Fibroblast of villous mesenchyme (primary cell): ENCODE data around the gene CACNA1E. TPM values are rescaled to one million over a fixed set of nuclear protein-coding genes. Genes with fewer than 3 reads are reported as not detected.

Source experiments
- DNase-seq: peaks from one replicate; pipeline ENCODE4 v3.0.0-alpha.2; 2010; ENCODE audit warnings: low read depth
- H3K4me3 ChIP-seq: 2 replicates; pipeline ENCODE4 v1.5.1; 2011; ENCODE audit warnings: low read depth, mild to moderate bottlenecking, low read length
- total RNA-seq: library from RNA; depleted of rRNA; stranded (reverse); fragments of >200 nt; gene quantifications from 2 replicates; pipeline ENCODE4 v1.2.3, GENCODE V29; 2012
- TF ChIP-seq, protein P1 (sequence below): IDR thresholded peaks from 2 replicates; pipeline ENCODE4 v1.5.1; 2012; ENCODE audit warnings: low read depth, mild to moderate bottlenecking, low read length; ENCODE audit not compliant: insufficient read depth

CACNA1E gene
- total RNA-seq, 1 donor, result not detected

- no peak overlapping the region for H3K4me3 ChIP-seq
- TF ChIP-seq, protein P1, sequence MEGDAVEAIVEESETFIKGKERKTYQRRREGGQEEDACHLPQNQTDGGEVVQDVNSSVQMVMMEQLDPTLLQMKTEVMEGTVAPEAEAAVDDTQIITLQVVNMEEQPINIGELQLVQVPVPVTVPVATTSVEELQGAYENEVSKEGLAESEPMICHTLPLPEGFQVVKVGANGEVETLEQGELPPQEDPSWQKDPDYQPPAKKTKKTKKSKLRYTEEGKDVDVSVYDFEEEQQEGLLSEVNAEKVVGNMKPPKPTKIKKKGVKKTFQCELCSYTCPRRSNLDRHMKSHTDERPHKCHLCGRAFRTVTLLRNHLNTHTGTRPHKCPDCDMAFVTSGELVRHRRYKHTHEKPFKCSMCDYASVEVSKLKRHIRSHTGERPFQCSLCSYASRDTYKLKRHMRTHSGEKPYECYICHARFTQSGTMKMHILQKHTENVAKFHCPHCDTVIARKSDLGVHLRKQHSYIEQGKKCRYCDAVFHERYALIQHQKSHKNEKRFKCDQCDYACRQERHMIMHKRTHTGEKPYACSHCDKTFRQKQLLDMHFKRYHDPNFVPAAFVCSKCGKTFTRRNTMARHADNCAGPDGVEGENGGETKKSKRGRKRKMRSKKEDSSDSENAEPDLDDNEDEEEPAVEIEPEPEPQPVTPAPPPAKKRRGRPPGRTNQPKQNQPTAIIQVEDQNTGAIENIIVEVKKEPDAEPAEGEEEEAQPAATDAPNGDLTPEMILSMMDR, result no peak
- no peak for DNase-seq
Measured at GRCh38 chr1:181490740-181491712, 7.7 kb downstream of the CACNA1E start.

- TF ChIP-seq, protein P1, result no peak
- no peak overlapping the region for H3K4me3 ChIP-seq
- no peak for DNase-seq
Measured at GRCh38 chr1:181493166-181493565, 9.8 kb downstream of the CACNA1E start.

GRCh38 chr1:181493885-181494284 lies 10.6 kb downstream of the CACNA1E start:
- no peak for DNase-seq
- H3K4me3 ChIP-seq, result no peak overlapping the region
- TF ChIP-seq, protein P1, result no peak

GRCh38 chr1:181496759-181497158 lies 13.4 kb downstream of the CACNA1E start:
- H3K4me3 ChIP-seq, result no peak overlapping the region
- TF ChIP-seq, protein P1, result no peak
- no peak for DNase-seq

- no peak overlapping the region for H3K4me3 ChIP-seq
- TF ChIP-seq, protein P1, result no peak
- no peak for DNase-seq
Measured at GRCh38 chr1:181497870-181498269, 14.6 kb downstream of the CACNA1E start.

DNA sequence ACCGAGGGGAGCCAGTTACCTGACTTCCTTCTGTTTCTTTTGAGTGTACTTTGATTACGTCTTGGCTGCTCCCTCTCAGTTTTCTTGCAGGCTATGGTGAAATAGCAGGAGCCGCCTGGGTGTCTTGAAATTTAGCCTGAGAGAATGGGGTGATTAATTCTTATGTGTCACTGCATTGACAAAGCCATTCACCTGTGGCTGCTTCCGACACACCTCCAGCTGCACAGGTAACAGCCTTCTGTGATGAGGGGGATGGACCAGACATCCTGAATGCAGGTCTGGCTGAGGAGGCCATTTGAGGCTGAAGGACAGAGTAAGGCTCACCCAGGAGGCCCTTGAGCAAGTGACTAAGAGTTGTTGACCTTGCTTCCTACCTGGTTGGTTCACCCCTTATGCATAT lies 16.5 kb downstream of the CACNA1E start:
- no peak for DNase-seq
- TF ChIP-seq, protein P1, result no peak
- no peak overlapping the region for H3K4me3 ChIP-seq
